GM10266 (cell line): Measurements from ENCODE around the gene CYBA.

Experiments
- DNase-seq: peaks from one replicate; pipeline ENCODE4 v3.0.0; 2012; ENCODE audit errors: extremely low spot score
- CTCF ChIP-seq: IDR thresholded peaks from 2 replicates; pipeline ENCODE4 v1.5.1; 2012; ENCODE audit warnings: mild to moderate bottlenecking, low read depth; ENCODE audit not compliant: control insufficient read depth, insufficient read depth; ENCODE audit errors: missing control alignments

The CYBA gene

GRCh38 chr16:88649924-88650748 is 717 bp downstream of the CYBA start:
- peak; percentile 76 for DNase-seq
- no peak for TF ChIP-seq CTCF

GRCh38 chr16:88649195-88649923 is 1.5 kb downstream of the CYBA start:
- DNase-seq: no peak

GRCh38 chr16:88647178-88648070 is 3.4 kb downstream of the CYBA start:
- DNase-seq: no peak
- no peak for TF ChIP-seq CTCF

More at GRCh38 chr16:88649195-88649923, 1.5 kb downstream of the CYBA start:
- TF ChIP-seq CTCF: no peak

DNA sequence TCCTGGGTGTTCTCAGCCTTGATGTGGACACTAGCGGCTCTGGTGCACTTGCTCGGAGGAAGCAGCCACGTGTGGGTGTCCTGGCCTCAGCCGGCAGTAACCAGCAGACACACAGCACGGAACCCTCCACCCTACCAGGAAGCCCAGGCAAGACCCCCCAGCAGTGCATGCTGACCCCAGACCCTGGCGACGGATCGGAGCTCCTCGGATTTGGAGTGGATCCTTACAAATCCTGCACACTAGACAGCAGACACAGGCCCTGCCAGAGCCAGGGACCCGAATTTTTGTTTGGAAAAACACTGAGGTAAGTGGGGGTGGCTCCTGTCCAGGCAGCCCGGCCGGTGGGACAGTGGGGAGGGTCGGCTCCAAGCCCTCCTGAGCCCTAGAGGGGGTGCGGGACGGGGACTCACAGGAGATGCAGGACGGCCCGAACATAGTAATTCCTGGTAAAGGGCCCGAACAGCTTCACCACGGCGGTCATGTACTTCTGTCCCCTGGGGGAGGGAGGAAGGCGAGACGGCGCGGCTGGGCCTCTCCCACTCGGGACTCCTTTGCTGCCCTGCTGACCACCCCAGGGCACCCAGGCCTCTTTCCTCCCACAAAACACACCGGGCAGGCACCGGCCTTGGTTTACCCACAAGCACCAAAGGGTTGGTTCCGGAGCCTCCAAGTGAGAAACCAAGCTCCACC is 4.4 kb downstream of the CYBA start:
- no peak for DNase-seq
- no peak for TF ChIP-seq CTCF

DNA sequence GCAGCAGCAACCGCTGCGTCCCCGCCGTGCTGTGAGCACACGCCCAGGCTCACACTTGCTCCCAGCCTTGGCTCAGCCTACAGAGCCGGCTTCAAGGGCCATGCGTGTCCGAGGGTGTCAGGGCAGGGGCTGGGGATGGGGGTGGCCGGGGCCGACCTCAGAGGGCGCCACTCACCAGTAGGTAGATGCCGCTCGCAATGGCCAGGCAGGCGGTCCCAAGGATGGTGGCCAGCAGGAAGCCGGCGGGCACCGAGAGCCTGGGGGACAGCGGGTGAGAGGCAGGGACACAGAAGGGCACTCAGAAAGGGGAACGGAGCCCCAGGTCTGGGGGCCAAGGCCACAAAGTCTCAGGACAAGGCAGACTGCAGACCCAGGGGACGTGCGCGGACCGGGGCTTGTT is 4.9 kb downstream of the CYBA start:
- TF ChIP-seq CTCF: no peak
- DNase-seq: no peak

- no peak for TF ChIP-seq CTCF
- no peak for DNase-seq
Measured at GRCh38 chr16:88645455-88645854, 5.4 kb downstream of the CYBA start.
